Endothelial cell of umbilical vein (primary cell): Measurements from ENCODE around the gene CDC26. TPM values are rescaled to one million over a fixed set of nuclear protein-coding genes. Genes with fewer than 3 reads are reported as not detected.
"Not testable (repeated sequence)": the region's sequence is repeated elsewhere in the genome, so short reads cannot be mapped to it uniquely, and the experiment has no call there.

Source experiments
- BruUV-seq: library from RNA; stranded (reverse); fragments of 400-500 nt; replicated peaks from 2 replicates; lab custom pipeline; 2021; lab: Mats Ljungman, UMichigan
- CTCF ChIA-PET: fragments of 300-600, 350-600 bp; sonication (Branson Sonifier 250); formaldehyde crosslinking; loops from one replicate; lab custom pipeline; 2021; ENCODE audit warnings: antibody characterized with exemption, inconsistent platforms; lab: Charles Lee
- POLR2A ChIA-PET: fragments of 300-600, 350-600 bp; sonication (Branson Sonifier 250); formaldehyde crosslinking; loops from one replicate; lab custom pipeline; 2021; ENCODE audit warnings: antibody characterized with exemption, inconsistent platforms; lab: Charles Lee
- DNase-seq: peaks from one replicate; pipeline ENCODE4 v3.0.0-alpha.2; 2011; ENCODE audit warnings: low read depth, low spot score
- FAIRE-seq: peaks from 2 replicates; lab custom pipeline; 2011; peaks lifted over from hg19 to GRCh38; lab: Jason Lieb, UNC
- H2AFZ ChIP-seq: 2 replicates; pipeline ENCODE4 v1.6.0; 2012; ENCODE audit warnings: low read depth, low read length, control low read depth, inconsistent platforms
- H3K27ac ChIP-seq: 2 replicates; pipeline ENCODE4 v1.5.1; 2011; ENCODE audit warnings: low read depth, mild to moderate bottlenecking, control low read depth, low read length, moderate library complexity; ENCODE audit not compliant: insufficient read depth
- H3K27me3 ChIP-seq, 2 experiments: 2 replicates each; pipeline versions ENCODE4 v1.6.0 to v1.6.1; 2011; ENCODE audit warnings: low read length in 2 of 2, mixed read lengths in 1 of 2; ENCODE audit not compliant: control insufficient read depth in 2 of 2, insufficient read depth in 2 of 2
- H3K36me3 ChIP-seq, 2 experiments: 2 replicates in 1 of 2; 3 replicates in 1 of 2; pipeline ENCODE4 v1.5.1; 2011; ENCODE audit warnings: low read length in 2 of 2, mild to moderate bottlenecking in 1 of 2, moderate library complexity in 1 of 2; ENCODE audit not compliant: control insufficient read depth in 2 of 2, insufficient read depth in 2 of 2; ENCODE audit errors: extremely low read depth in 1 of 2
- H3K4me1 ChIP-seq: 3 replicates; pipeline ENCODE4 v1.5.1; 2011; ENCODE audit warnings: mild to moderate bottlenecking, low read length; ENCODE audit not compliant: control insufficient read depth, insufficient read depth; ENCODE audit errors: extremely low read depth
- H3K4me2 ChIP-seq: 2 replicates; pipeline ENCODE4 v1.6.1; 2011; ENCODE audit warnings: low read length, control low read depth, mixed read lengths; ENCODE audit not compliant: insufficient read depth
- H3K4me3 ChIP-seq, 3 experiments: fragments of 200-600 bp in 1 of 3; sonication (generic), shearing (Covaris generic) in 1 of 3; replicated peaks in 1 of 3; 2 replicates each; pipeline ENCODE4 v1.5.1; 2011 to 2016; ENCODE audit warnings: control low read depth in 3 of 3, low read length in 3 of 3, mild to moderate bottlenecking in 2 of 3, inconsistent platforms in 1 of 3, low read depth in 1 of 3, moderate library complexity in 1 of 3; ENCODE audit not compliant: insufficient read depth in 1 of 3
- H3K79me2 ChIP-seq: 2 replicates; pipeline ENCODE4 v1.6.0; 2012; ENCODE audit warnings: low read length, inconsistent platforms; ENCODE audit not compliant: control insufficient read depth, insufficient read depth
- H3K9ac ChIP-seq: replicated peaks from 2 replicates; pipeline ENCODE3; 2011; ENCODE audit warnings: low read length, control low read depth; ENCODE audit not compliant: insufficient read depth; ENCODE audit errors: extremely low read depth
- H3K9me1 ChIP-seq: replicated peaks from 3 replicates; pipeline ENCODE4 v1.6.0; 2011; ENCODE audit warnings: mild to moderate bottlenecking, low read length; ENCODE audit not compliant: control insufficient read depth, insufficient read depth; ENCODE audit errors: extremely low read depth
- H3K9me3 ChIP-seq: replicated peaks from 2 replicates; pipeline ENCODE4 v1.5.1; 2012; ENCODE audit warnings: low read length, inconsistent platforms; ENCODE audit not compliant: control insufficient read depth, insufficient read depth
- H4K20me1 ChIP-seq: replicated peaks from 2 replicates; pipeline ENCODE3; 2011; ENCODE audit warnings: mild to moderate bottlenecking, low read length; ENCODE audit not compliant: control insufficient read depth, insufficient read depth; ENCODE audit errors: extremely low read depth
- CTCF ChIP-seq, 2 donors: IDR thresholded peaks; 1 replicate in 1 of 2; 2 replicates in 1 of 2; pipeline ENCODE4 v1.5.1; 2011; ENCODE audit warnings: low read length in 2 of 2, mild to moderate bottlenecking in 2 of 2, moderate library complexity in 2 of 2, control low read depth in 1 of 2, inconsistent platforms in 1 of 2, low read depth in 1 of 2; ENCODE audit not compliant: insufficient read depth in 1 of 2; ENCODE audit errors: extremely low read depth in 1 of 2
- EZH2 ChIP-seq: IDR thresholded peaks from 2 replicates; pipeline ENCODE4 v1.6.1; 2012; ENCODE audit warnings: borderline replicate concordance, low read depth, mild to moderate bottlenecking, moderate library complexity, low read length, inconsistent platforms; ENCODE audit not compliant: severe bottlenecking
- FOS ChIP-seq: IDR thresholded peaks from 2 replicates; pipeline ENCODE4 v1.6.1; 2011; ENCODE audit warnings: mild to moderate bottlenecking, low read length, moderate library complexity, borderline replicate concordance; ENCODE audit not compliant: insufficient read depth
- GATA2 ChIP-seq: IDR thresholded peaks from 2 replicates; pipeline ENCODE4 v1.7.0; 2011; ENCODE audit warnings: low read depth, mild to moderate bottlenecking, moderate library complexity, mixed read lengths, low read length; ENCODE audit not compliant: insufficient read length, insufficient read depth
- JUN ChIP-seq: IDR thresholded peaks from 2 replicates; pipeline ENCODE4 v1.6.1; 2011; ENCODE audit warnings: borderline replicate concordance, low read depth; ENCODE audit not compliant: insufficient read length, insufficient read depth
- MAX ChIP-seq: IDR thresholded peaks from 2 replicates; pipeline ENCODE4 v1.6.1; 2011; ENCODE audit not compliant: insufficient read depth, insufficient read length
- MYC ChIP-seq: IDR thresholded peaks from one replicate; pipeline ENCODE4 v1.6.1; 2011; ENCODE audit warnings: mild to moderate bottlenecking, low read depth, low read length
- POLR2A ChIP-seq: IDR thresholded peaks from 2 replicates; pipeline ENCODE4 v1.6.1; 2012; ENCODE audit warnings: low read depth, mild to moderate bottlenecking, control low read depth, low read length
- POLR2AphosphoS5 ChIP-seq: IDR thresholded peaks from 2 replicates; pipeline ENCODE4 v1.6.1; 2012; ENCODE audit warnings: low read depth, mild to moderate bottlenecking, control low read depth, low read length, moderate library complexity; ENCODE audit not compliant: insufficient read depth
- dilution Hi-C: fragments of 300-500 bp; cut with MboI; formaldehyde crosslinking; loops from one replicate; pipeline ENCODE4 v1.15.0; 2019; ENCODE audit warnings: low sequenced_read_pairs; ENCODE audit not compliant: extremely low pct_ligation_motif_present
- intact Hi-C: fragments of 100-400 bp; cut with micrococcal nuclease; formaldehyde crosslinking; loops from one replicate; pipeline ENCODE4 v1.10.0; 2022
- polyA plus RNA-seq, 4 experiments: library from polyadenylated mRNA; depleted of rRNA in 3 of 4; stranded (reverse) in 3 of 4; unstranded in 1 of 4; fragments of >200 nt; gene quantifications; 2 replicates each; pipeline versions ENCODE4 v1.2.1 to v1.2.3, GENCODE V29; 2011 to 2012; ENCODE audit warnings: missing spikeins in 1 of 4
- total RNA-seq: library from RNA; stranded (reverse); gene quantifications from 2 replicates; pipeline ENCODE4 v1.2.3, GENCODE V29; 2021

The CDC26 gene
- total and polyA plus RNA-seq, 2 donors (not counting 3 experiments of a cell fraction or from before 2014, with no cell fraction given), result 25.7 to 36.9 TPM

GRCh38 chr9:113249661-113250060, 25.7 kb downstream of the CDC26 start:
- H3K79me2 ChIP-seq, intact Hi-C loops: not testable (repeated sequence)

GRCh38 chr9:113247640-113248039, 27.7 kb downstream of the CDC26 start:
- no peak overlapping the region for H3K27ac ChIP-seq
- peak; percentile 15 for DNase-seq
- H2AFZ ChIP-seq, result no peak overlapping the region
- ChIA-PET CTCF (no interaction called here), POLR2A (no interaction called here)
- H3K9ac ChIP-seq, result no peak overlapping the region
- no TSS peak for BruUV-seq
- no peaks in the 10 kb centered on the region for H3K9me1 ChIP-seq
- intact Hi-C loops, result no loop called here
- no peak overlapping the region for H3K4me3 ChIP-seq
- no peaks in the 10 kb centered on the region for H3K4me1 ChIP-seq
- H3K79me2 ChIP-seq, result no peaks in the 10 kb centered on the region
- no peaks in the 10 kb centered on the region for H3K36me3 ChIP-seq
- H3K9me3 ChIP-seq, result no peaks in the 10 kb centered on the region
- no peak for TF ChIP-seq EZH2
- TF ChIP-seq MAX, result no peak
- TF ChIP-seq POLR2A, result no peak
- TF ChIP-seq MYC, result no peak
- TF ChIP-seq POLR2AphosphoS5, result no peak
- no peak for TF ChIP-seq CTCF (IDR thresholded peaks at IDR 0.05; ENCODE audit: extremely low read depth in 1 of 2, insufficient read depth in 1 of 2, low read depth in 1 of 2, low read length in 2 of 2)
- no peak for TF ChIP-seq JUN
- TF ChIP-seq GATA2, result no peak
- TF ChIP-seq FOS, result no peak
- no peaks in the 10 kb centered on the region for H4K20me1 ChIP-seq
- no peak for FAIRE-seq
- no peak overlapping the region for H3K4me2 ChIP-seq
- no peaks in the 10 kb centered on the region for H3K27me3 ChIP-seq
- dilution Hi-C loops, result no loop called here

More at GRCh38 chr9:113249661-113250060, 25.7 kb downstream of the CDC26 start:
- H3K36me3 ChIP-seq, H3K9me3 ChIP-seq, H3K27ac ChIP-seq, H3K4me1 ChIP-seq, H2AFZ ChIP-seq, H4K20me1 ChIP-seq, H3K9ac ChIP-seq, H3K9me1 ChIP-seq, BruUV-seq, dilution Hi-C loops, H3K27me3 ChIP-seq, FAIRE-seq, H3K4me3 ChIP-seq, CTCF ChIA-PET, POLR2A ChIA-PET, H3K4me2 ChIP-seq, DNase-seq: not testable (repeated sequence)
